Measurements from ENCODE around the gene GNAL.

The GNAL gene

GRCh38 chr18:11923450-11923849 is 234.4 kb downstream of the GNAL start:
- no peak for DNase-seq

- DNase-seq, result no peak
Measured at GRCh38 chr18:11925800-11926481, 236.9 kb downstream of the GNAL start.

DNA sequence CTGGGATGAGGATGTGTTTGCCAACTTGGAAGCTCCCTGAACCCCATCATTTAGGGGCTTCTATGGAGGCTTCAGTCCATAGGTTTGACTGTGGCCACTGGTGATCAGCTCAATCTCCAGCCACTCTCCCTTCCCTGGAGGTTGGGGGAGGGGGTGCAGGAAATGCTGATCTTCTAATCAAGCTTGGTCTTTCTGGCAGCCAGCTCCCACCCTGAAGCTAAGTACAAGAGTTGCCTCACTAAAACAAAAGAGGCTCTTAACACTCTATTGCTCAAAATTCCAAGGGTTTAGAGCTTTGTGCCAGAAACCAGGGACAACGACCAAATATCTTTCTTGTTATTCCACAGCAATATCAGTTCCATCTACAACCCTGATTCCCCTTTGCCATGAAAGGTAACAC is 238.4 kb downstream of the GNAL start:
- DNase-seq, result no peak

DNA sequence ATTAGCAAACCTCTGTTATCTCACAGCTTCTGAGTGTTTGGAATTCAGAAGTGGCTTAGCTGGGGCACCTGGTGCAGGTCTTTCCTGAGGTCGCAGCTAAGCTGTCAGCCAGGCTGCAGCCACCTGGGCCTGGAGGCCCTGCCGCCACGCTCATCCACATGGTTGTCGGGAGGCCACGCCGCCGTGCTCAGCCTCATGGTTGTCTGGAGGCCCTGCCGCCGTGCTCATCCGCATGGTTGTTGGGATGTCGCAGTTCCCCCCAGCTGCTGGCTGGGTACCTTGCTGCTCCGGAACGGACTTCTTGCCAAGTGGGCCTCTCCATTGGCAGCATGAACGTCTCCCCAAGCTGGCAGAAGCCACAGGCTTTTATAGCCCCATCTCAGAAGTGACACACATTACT is 243.3 kb downstream of the GNAL start:
- DNase-seq, result no peak
